Vagina (tissue), 2 donors: ENCODE results near the gene XPO5.

Source experiments
- CTCF ChIP-seq, 3 experiments: fragments of 450-650 bp in 2 of 3; fragments of 200-600 bp in 1 of 3; sonication (generic) in 1 of 3; IDR thresholded peaks; one replicate each; pipeline ENCODE4 v1.5.1; 2017 to 2019; ENCODE audit warnings: antibody characterized with exemption in 3 of 3, mild to moderate bottlenecking in 2 of 3, moderate library complexity in 2 of 3
- POLR2A ChIP-seq, 2 donors: fragments of 450-650 bp; IDR thresholded peaks; one replicate each; pipeline ENCODE4 v1.6.1; 2017; ENCODE audit warnings: antibody characterized with exemption in 2 of 2, mild to moderate bottlenecking in 2 of 2, moderate library complexity in 2 of 2

GRCh38 chr6:43575772-43576551 lies at the start of gene XPO5, which contains the start of gene POLH:
- TF ChIP-seq CTCF (IDR thresholded peaks at IDR 0.05) (peak in 1 of 3 experiments; percentile 23), POLR2A (IDR thresholded peaks at IDR 0.05) (peak; percentile 79 to 80)
